Liver (tissue), 9 donors: ENCODE results near the gene ATXN1. TPM values are rescaled to one million over a fixed set of nuclear protein-coding genes. Genes with fewer than 3 reads are reported as not detected.

Experiments used
- DNase-seq: peaks from one replicate; pipeline ENCODE4 v3.0.0-alpha.2; 2017; ENCODE audit warnings: low spot score
- H3K27ac ChIP-seq, 2 donors: one replicate each; pipeline ENCODE4 v1.7.0; 2013; ENCODE audit warnings: inconsistent platforms in 2 of 2, low read length in 2 of 2, control low read depth in 1 of 2, low read depth in 1 of 2, mild to moderate bottlenecking in 1 of 2
- H3K27me3 ChIP-seq, 4 donors: one replicate each; pipeline versions ENCODE4 v1.6.1 to v1.7.0; 2013; ENCODE audit warnings: low read length in 3 of 4, inconsistent platforms in 1 of 4, mild to moderate bottlenecking in 1 of 4, moderate library complexity in 1 of 4; ENCODE audit not compliant: control insufficient read depth in 4 of 4, insufficient read depth in 4 of 4
- H3K36me3 ChIP-seq, 4 donors: one replicate each; pipeline versions ENCODE4 v1.6.1 to v1.7.0; 2013; ENCODE audit warnings: low read length in 3 of 4, mild to moderate bottlenecking in 3 of 4, low read depth in 1 of 4, moderate library complexity in 1 of 4; ENCODE audit not compliant: control insufficient read depth in 4 of 4, insufficient read depth in 3 of 4
- H3K4me1 ChIP-seq, 4 donors: one replicate each; pipeline versions ENCODE4 v1.6.1 to v1.7.0; 2013; ENCODE audit warnings: low read length in 3 of 4, mild to moderate bottlenecking in 3 of 4, moderate library complexity in 1 of 4; ENCODE audit not compliant: control insufficient read depth in 4 of 4, insufficient read depth in 4 of 4
- H3K4me3 ChIP-seq, 3 donors: one replicate each; pipeline versions ENCODE4 v1.6.1 to v1.7.0; 2013; ENCODE audit warnings: low read length in 3 of 3, control low read depth in 1 of 3, low read depth in 1 of 3, mild to moderate bottlenecking in 1 of 3
- H3K9ac ChIP-seq, 2 donors: one replicate each; pipeline ENCODE4 v1.7.0; 2013; ENCODE audit warnings: low read length in 2 of 2, mild to moderate bottlenecking in 2 of 2, moderate library complexity in 2 of 2, control low read depth in 1 of 2, low read depth in 1 of 2
- H3K9me3 ChIP-seq, 4 donors: one replicate each; pipeline versions ENCODE4 v1.6.1 to v1.7.0; 2013; ENCODE audit warnings: low read length in 3 of 4; ENCODE audit not compliant: control insufficient read depth in 4 of 4
- CTCF ChIP-seq: fragments of 150-350 bp; IDR thresholded peaks from 2 replicates; pipeline ENCODE4 v1.5.1; 2017; ENCODE audit warnings: improper control_type of control experiment, low read depth, low read length; ENCODE audit not compliant: missing input control
- EGR1 ChIP-seq, 2 donors: IDR thresholded peaks; 2 replicates each; pipeline ENCODE4 v1.6.1; 2016 to 2018; ENCODE audit warnings: antibody characterized with exemption in 2 of 2, low read depth in 2 of 2
- FOXA1 ChIP-seq: IDR thresholded peaks from 2 replicates; pipeline ENCODE4 v1.6.1; 2016; ENCODE audit warnings: antibody characterized with exemption
- FOXA2 ChIP-seq: IDR thresholded peaks from 2 replicates; pipeline ENCODE4 v1.6.1; 2016; ENCODE audit warnings: antibody characterized with exemption
- GABPA ChIP-seq, 2 donors: IDR thresholded peaks in 1 of 2; conservative IDR thresholded peaks in 1 of 2; 2 replicates each; pipeline ENCODE4 v1.6.1; 2016; ENCODE audit warnings: antibody characterized with exemption in 2 of 2, mild to moderate bottlenecking in 1 of 2, moderate library complexity in 1 of 2
- HNF4A ChIP-seq, 2 donors: conservative IDR thresholded peaks; 2 replicates each; pipeline ENCODE4 v1.6.1; 2016; ENCODE audit warnings: antibody characterized with exemption in 2 of 2, mild to moderate bottlenecking in 2 of 2
- HNF4G ChIP-seq: IDR thresholded peaks from 2 replicates; pipeline ENCODE4 v1.6.1; 2016; ENCODE audit warnings: antibody characterized with exemption
- JUND ChIP-seq, 2 donors: IDR thresholded peaks; 2 replicates each; pipeline ENCODE4 v1.6.1; 2016; ENCODE audit warnings: antibody characterized with exemption in 2 of 2
- MAX ChIP-seq: IDR thresholded peaks from 2 replicates; pipeline ENCODE4 v1.6.1; 2016; ENCODE audit warnings: antibody characterized with exemption
- NR2F2 ChIP-seq: IDR thresholded peaks from 2 replicates; pipeline ENCODE4 v1.6.1; 2016; ENCODE audit warnings: antibody characterized with exemption
- RAD21 ChIP-seq, 2 donors: IDR thresholded peaks; 2 replicates each; pipeline ENCODE4 v1.6.1; 2016; ENCODE audit warnings: antibody characterized with exemption in 2 of 2, mild to moderate bottlenecking in 2 of 2
- RXRA ChIP-seq, 2 donors: IDR thresholded peaks; 2 replicates each; pipeline ENCODE4 v1.6.1; 2017 to 2018; ENCODE audit warnings: antibody characterized with exemption in 2 of 2, mild to moderate bottlenecking in 1 of 2
- SP1 ChIP-seq: IDR thresholded peaks from 2 replicates; pipeline ENCODE4 v1.6.1; 2018; ENCODE audit warnings: antibody characterized with exemption, mild to moderate bottlenecking
- TAF1 ChIP-seq: conservative IDR thresholded peaks from 2 replicates; pipeline ENCODE4 v1.6.1; 2016; ENCODE audit warnings: antibody characterized with exemption, mild to moderate bottlenecking
- YY1 ChIP-seq: IDR thresholded peaks from 2 replicates; pipeline ENCODE4 v1.6.1; 2016; ENCODE audit warnings: antibody characterized with exemption, mild to moderate bottlenecking
- ZBTB33 ChIP-seq: IDR thresholded peaks from 2 replicates; pipeline ENCODE4 v1.6.1; 2016; ENCODE audit warnings: antibody characterized with exemption
- whole genome bisulfite sequencing: extraction: QIAGEN DNeasy Blood & Tissue Kit; methylation state at CpG from one replicate; pipeline ENCODE4 v1.1.7; 2013; 5-methylcytosine and 5-hydroxymethylcytosine counted together
- polyA plus RNA-seq, 2 donors: library from polyadenylated mRNA; stranded (reverse) in 1 of 2; unstranded in 1 of 2; fragments of 200-250 nt in 1 of 2; fragments of >200 nt in 1 of 2; fragmentation: Nextera tagmentation in 1 of 2; extraction: Ambion mirVana in 1 of 2; gene quantifications; one replicate each; pipeline versions ENCODE4 v1.2.1 to v1.2.3, GENCODE V29; 2013 to 2015
- total RNA-seq, 2 donors: library from RNA; depleted of rRNA; stranded (reverse); fragments of >200 nt; gene quantifications; one replicate each; pipeline ENCODE4 v1.2.3, GENCODE V29; 2014
- TF ChIP-seq, protein P1 (sequence below): IDR thresholded peaks from 2 replicates; pipeline ENCODE4 v1.6.1; 2016; ENCODE audit warnings: antibody characterized with exemption, mild to moderate bottlenecking
- TF ChIP-seq, protein P2 (sequence below): IDR thresholded peaks from 2 replicates; pipeline ENCODE4 v1.6.1; 2016; ENCODE audit warnings: antibody characterized with exemption
- donor health status: healthy.
- donor health status: healthy.
- donor health status: healthy.
- donor health status: healthy.
- donor health status: healthy.

Gene ATXN1
- total and polyA plus RNA-seq, 4 donors: 4.3 to 29.7 (median 8.2) TPM

DNA sequence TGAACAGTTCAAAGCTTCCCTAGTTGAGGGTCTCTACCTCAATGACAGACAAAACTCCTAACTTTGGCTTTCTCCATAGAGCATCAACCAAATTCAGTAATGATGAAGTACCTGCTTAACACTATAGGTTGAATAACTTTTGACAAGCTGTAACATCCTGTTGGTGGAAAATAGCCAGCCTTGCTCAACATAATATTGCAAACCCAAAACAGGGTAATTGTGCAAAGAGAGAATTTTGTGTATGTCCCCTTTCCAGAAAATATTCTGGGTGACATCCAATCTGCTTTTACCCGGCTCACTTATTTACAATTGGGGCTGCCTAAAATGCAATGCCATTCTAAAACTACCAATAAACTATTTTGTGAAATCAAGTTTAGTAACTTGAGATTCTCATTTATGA lies 72.8 kb downstream of the ATXN1 start:
- Histone ChIP-seq H3K27ac (no peak overlapping the region), H3K4me1 (peaks cover 0 to 16% (median 4%) of the 10 kb centered on the region in 4 donors)

More for the DNA sequence above, 72.8 kb downstream of the ATXN1 start:
- no peak overlapping the region for H3K9ac ChIP-seq
- WGBS: 76% methylated on average over 1 of the region's 1 CpG
- no peak overlapping the region for H3K4me3 ChIP-seq
- DNase-seq: no peak
- TF ChIP-seq JUND (IDR thresholded peaks at IDR 0.05) (no peak), RXRA (IDR thresholded peaks at IDR 0.05) (no peak), YY1 (no peak), SP1 (no peak), RAD21 (IDR thresholded peaks at IDR 0.05) (no peak), FOXA1 (no peak), EGR1 (IDR thresholded peaks at IDR 0.05; ENCODE audit: low read depth in 2 of 2) (no peak), FOXA2 (no peak), TAF1 (no peak), HNF4G (no peak), GABPA (IDR thresholded peaks at IDR 0.05 in 1 of 2, conservative IDR thresholded peaks at IDR 0.05 in 1 of 2) (no peak), NR2F2 (no peak), ZBTB33 (no peak), CTCF (no peak), MAX (no peak), HNF4A (conservative IDR thresholded peaks at IDR 0.05) (no peak)
- TF ChIP-seq, protein P1, sequence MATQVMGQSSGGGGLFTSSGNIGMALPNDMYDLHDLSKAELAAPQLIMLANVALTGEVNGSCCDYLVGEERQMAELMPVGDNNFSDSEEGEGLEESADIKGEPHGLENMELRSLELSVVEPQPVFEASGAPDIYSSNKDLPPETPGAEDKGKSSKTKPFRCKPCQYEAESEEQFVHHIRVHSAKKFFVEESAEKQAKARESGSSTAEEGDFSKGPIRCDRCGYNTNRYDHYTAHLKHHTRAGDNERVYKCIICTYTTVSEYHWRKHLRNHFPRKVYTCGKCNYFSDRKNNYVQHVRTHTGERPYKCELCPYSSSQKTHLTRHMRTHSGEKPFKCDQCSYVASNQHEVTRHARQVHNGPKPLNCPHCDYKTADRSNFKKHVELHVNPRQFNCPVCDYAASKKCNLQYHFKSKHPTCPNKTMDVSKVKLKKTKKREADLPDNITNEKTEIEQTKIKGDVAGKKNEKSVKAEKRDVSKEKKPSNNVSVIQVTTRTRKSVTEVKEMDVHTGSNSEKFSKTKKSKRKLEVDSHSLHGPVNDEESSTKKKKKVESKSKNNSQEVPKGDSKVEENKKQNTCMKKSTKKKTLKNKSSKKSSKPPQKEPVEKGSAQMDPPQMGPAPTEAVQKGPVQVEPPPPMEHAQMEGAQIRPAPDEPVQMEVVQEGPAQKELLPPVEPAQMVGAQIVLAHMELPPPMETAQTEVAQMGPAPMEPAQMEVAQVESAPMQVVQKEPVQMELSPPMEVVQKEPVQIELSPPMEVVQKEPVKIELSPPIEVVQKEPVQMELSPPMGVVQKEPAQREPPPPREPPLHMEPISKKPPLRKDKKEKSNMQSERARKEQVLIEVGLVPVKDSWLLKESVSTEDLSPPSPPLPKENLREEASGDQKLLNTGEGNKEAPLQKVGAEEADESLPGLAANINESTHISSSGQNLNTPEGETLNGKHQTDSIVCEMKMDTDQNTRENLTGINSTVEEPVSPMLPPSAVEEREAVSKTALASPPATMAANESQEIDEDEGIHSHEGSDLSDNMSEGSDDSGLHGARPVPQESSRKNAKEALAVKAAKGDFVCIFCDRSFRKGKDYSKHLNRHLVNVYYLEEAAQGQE: no peak
- TF ChIP-seq, protein P2, sequence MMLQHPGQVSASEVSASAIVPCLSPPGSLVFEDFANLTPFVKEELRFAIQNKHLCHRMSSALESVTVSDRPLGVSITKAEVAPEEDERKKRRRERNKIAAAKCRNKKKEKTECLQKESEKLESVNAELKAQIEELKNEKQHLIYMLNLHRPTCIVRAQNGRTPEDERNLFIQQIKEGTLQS: no peak
- H3K27me3 ChIP-seq: no peaks in the 10 kb centered on the region
- no peaks in the 10 kb centered on the region for H3K36me3 ChIP-seq
- H3K9me3 ChIP-seq: no peaks in the 10 kb centered on the region
